IPS DF 4.7 (cell line): ENCODE measurements around the gene FGFBP2.

Experiments
- DNase-seq: peaks from one replicate; pipeline ENCODE4 v3.0.0-alpha.2; 2013; ENCODE audit warnings: low spot score; ENCODE audit errors: extremely low read depth

FGFBP2 gene, protein sequence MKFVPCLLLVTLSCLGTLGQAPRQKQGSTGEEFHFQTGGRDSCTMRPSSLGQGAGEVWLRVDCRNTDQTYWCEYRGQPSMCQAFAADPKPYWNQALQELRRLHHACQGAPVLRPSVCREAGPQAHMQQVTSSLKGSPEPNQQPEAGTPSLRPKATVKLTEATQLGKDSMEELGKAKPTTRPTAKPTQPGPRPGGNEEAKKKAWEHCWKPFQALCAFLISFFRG

DNA sequence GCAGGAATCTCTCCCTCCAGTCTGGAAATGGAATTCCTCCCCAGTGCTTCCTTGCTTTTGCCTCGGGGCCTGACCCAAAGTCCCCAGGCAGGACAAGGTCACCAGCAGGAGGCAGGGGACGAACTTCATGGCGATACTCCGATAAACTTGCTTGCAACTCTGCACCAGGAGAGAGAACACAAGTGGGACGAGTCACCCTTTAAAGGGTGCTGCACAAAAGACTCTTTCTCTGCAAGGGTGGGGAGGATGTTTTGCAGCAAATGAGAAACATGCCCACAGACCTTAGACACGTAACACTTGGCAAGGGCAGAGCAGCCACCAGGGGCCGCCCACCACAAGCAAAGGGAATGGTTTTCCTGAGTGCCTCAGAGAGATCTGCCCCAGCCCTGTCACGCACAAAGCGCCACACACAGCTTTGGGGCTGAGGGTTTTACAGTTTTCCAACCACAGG, at the start of gene FGFBP2:
FGFBP2 (minus strand) TSS at position 175 of the 451 bp plus-strand sequence; CDS start at position 129, 46 bp downstream.
- no peak for DNase-seq

DNA sequence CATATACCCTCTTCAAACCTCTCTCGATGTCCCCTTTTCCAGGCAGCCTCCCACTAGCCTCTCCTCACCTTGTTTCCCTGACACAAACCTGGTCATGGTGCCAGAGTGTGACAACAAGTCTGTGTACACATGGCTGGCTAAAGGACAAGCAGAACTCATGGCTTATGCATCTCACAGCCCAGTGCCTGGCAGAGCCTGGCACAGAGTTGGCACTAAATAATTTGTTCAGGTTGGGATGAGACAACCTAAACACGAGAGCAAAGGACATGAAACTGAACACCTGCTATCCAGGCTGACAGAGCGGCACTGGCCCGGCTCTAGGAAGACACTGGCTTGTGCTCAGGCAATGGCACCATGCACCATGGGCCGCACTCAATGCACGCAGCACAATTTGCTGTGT, 48.2 kb upstream of the FGFBP2 start:
- no peak for DNase-seq

DNA sequence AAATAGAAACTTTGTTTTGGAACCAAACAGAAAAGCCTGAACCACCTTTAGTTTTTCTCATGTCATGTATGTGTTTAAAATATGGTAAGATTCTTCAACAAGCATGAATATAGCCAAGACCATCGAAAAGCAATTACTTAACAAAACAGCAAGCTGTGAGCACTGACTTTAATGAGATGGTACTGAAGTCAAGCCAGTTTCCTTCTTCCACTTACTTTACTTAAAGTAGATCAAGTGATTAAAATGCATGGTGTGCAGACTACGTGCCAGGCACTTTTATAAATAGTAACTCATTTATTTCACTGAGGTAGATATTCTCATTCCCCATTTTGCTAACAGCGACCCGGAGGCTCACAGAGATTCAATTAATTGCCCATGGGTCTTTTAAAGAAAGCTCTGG, 46.2 kb upstream of the FGFBP2 start:
- no peak for DNase-seq

DNA sequence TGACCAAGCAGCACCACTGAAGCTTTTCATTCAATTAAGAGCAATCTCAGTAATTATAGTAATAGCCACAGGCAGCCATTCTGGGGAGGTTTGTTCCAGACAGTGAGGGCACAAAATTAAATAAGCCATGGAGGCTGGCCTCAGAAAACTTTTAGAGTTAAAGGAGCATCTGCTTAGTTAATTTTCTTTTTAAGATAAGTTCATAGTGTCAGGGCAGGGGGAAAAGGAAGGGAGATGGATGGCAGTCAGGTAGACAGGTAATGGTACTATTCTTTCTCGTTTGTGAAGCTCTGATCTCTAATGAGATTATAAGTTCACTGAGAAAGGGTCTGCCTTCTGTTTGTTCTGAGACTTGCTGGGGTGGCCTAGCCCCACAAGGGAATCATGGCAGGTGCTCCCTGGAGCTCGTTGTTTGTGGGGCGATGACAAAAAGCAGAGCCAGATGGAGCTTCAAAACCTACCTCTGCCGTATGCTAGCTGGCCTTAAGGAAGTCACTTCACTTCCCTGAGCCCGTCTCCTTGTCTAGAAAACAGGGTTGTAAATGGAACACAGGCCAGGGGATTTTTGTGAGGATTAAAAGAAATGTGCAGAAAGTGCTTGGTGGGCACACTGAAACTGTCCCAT, 44.6 kb upstream of the FGFBP2 start:
- no peak for DNase-seq

DNA sequence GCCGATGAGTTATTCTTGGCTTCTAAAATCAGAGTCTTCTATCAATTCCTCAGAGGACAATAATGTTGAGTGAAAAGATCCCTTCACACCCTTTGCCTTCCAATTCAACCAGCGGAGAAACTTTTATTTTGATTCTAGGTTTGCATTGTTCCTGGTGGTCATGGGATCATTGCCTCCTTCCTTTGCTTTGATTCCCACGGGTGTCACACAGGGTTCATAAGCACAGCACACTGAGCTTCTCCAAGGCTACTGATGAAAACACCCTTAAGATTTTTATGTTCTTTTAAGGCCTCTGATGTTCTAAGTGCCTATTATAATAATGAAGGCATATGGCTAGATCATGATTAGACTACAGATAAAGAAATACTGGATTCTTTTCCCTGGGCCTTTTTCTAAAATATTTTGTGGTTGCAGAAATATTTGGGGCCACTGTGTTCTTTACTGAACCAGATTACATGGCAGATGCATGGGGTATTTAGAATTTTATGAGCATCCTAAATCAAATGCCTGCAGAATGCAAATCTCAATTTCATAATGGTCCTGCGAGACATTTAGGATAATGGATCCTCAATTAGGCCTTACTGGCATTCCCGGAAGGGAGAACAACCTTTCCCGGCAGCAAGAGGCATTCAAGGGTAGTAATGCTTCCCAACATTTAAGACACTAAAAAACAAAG, 43.9 kb upstream of the FGFBP2 start:
- no peak for DNase-seq

DNA sequence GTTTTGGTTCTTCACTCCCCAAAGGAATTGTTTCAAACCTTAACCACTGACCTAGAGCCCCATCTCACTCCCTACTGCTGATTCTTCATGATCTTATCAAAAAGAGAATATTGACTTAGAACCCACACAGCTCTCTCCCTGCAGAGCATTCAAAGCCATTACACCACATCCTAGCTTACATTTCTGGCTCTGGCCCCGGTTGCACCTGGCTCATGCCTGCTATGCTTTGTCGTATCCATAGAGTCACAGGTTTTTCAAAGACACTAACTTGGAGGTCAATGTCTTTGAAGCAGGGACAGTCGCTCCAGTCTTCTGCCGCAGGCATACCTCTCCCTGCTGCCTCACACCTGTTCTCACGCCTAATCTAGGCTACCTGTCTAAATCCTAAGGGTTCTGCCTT, 42.7 kb upstream of the FGFBP2 start:
- no peak for DNase-seq

DNA sequence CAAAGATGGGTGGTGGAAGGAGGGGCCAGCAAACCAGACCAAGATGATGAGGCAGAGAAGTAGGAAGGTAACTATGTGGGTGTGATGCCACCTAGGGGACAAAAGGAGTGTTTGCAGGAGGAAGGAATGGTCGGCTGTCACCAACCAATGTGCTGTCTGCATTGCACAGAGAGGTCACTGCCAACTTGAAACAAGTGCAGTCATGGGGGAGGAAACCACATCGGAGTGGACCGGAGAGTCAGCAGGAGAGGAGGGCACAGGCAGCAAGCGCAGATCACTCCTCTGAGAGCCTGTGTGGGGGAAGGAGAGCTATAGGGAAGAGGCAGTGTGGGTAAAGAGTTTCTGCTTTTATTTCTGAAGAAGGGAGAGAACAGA, 38.5 kb upstream of the FGFBP2 start:
- peak; percentile 74 for DNase-seq

DNA sequence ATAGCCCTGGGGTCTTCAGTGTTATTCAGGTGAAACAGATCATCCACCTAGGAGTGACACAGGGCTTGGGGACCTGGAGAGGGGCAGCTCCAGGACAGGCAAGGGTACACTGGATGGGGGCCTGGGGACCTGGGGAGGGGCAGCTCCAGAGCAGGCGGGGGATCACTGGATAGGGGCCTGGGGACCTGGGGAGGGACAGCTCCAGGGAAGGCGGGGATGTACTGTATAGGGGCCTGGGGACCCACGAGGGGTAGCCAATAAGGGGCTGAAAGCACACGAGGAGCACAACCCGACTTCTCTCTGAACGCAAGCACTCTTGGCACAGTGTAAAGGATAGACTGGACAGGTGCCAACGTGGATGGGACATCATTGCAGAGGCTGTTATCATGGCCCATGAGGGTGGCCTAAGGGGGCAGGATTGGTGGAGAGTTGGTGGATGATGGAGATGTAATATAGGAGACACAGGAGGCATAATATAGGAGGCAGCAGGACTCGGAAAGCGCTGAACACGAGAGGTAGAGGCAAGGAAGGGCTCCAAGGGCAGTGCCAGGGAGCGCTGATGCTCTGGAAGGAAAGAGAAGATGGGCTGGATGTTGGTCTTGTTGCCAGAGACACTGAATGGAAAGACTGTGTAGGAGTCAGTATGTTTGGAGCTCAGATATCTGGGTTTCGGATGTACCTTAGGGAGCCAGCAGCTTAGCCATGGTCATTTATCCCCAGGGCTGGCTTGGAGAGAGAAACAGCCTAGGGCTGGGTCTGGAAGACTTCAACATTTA, 37.9 kb upstream of the FGFBP2 start:
- no peak for DNase-seq

DNA sequence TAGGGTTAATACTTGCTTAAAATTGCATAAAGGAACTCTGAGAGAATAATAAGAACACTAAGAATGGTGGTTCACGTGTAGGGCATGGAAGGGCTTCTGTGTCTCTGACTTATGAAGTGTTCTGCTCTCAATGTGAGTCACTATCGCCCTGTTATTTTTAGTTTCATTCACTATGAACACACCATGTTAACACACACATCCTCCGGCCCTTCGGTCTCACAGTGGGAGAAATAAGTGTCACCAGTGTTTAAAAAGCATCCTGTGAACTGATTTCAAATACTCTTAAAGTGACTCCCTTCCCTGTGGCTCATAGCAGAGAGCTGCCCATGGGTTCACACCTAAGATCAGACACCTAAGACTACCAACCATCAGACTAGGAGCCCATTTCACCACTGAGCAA, 33.8 kb upstream of the FGFBP2 start:
- no peak for DNase-seq

DNA sequence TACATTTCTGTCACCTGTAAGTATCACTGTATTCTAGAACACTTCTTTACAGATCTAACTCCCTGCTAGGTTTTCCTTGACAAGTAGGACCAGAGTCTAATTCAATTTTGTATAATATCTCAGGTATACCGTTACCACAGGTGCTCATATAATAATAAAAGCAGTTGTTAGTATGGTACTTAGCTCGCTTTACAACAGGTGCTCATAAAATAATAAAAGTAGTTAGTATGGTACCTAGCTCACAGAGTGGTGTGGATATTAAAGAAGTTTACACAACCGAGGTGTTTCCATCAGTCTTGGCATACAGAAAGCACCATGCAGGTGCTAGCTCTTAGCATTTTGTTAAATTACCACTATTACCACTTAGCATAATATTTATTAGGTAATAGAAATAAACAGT, 32.9 kb upstream of the FGFBP2 start:
- no peak for DNase-seq

DNA sequence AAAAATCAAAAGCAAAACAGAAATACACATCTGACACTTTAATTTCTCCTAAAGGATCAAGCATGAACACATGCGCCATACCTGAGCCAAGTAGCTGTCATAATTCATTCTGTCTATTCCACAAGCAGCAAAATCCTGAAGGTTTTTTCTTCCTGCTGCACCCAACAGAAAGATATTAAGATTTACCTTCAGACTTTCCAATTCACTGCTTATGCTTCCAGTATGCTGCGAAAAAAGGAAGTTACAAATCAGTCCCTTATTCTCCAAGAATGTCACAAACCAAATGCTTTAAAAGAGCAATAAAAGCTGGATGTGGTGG, 29.2 kb upstream of the FGFBP2 start:
- no peak for DNase-seq

DNA sequence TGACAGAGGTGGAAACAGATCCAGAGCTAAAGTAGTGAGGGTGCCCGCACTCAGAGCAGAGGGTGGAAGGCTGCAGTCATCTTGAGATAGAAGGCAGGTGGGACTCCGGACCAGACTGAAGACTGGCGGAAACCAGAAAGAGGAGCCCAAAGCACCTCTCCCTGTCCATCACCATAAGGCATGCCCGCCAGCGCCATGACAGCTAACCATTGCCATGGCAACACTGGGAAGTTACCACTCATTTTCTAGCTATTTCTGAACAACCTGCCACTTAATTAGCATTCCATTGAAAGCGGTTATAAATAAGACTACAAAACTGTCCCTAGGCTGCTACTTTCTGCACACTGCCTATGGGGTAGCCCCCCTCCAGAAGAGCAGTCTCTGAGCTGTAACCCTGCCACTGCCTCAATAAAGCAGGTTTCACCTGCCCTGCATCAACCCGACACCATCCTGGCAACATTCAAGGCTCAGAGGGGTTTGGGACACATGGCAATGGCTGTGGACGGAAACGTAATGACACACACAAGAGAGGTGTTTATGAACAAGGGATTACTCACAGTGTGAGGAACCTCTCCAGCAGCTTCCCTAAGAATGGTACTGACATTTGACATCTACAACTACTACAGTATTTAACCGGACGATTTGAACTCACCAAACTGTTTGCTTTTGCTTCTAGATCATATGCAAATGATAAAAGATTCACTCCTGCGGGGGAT, 27.8 kb upstream of the FGFBP2 start:
- DNase-seq, result no peak

DNA sequence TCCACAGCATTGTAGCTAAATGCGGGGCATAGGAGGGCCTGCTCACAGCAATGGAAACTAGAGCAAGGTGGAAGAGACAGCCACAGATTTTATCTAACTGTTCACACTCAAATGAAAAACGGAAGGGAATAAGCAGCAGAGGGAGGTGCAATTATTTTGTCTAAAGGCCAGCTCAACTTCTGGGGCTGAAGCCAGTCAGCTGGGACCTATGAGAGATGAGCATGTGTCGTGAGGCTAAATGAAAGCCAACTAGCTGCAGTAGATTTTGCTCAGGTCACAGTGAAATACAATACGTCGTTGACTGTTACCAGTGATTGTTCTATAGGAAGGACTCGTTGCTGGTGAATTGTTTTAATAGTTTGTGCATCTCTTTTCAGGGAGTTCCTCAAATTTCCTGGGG, 26.4 kb upstream of the FGFBP2 start:
- DNase-seq, result no peak

DNA sequence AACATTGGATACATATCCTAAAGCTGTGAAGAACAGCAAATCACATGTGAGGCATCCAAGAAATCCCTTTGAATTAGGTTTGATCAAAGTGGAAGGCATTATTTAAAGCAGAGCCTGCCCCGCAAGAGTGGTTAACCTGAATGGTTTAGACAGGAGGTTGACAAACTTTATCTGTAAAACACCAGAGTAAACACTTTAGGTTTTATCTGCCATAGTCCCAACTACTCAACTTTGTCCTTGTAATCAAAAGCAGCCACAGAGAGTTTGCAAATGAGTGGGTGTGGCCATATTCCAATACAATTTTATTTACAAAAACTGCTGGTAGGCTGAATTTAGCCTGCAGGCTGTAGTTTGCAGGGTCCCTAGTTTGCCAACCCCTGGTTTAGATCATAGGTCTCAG, 25.2 kb upstream of the FGFBP2 start:
- no peak for DNase-seq

DNA sequence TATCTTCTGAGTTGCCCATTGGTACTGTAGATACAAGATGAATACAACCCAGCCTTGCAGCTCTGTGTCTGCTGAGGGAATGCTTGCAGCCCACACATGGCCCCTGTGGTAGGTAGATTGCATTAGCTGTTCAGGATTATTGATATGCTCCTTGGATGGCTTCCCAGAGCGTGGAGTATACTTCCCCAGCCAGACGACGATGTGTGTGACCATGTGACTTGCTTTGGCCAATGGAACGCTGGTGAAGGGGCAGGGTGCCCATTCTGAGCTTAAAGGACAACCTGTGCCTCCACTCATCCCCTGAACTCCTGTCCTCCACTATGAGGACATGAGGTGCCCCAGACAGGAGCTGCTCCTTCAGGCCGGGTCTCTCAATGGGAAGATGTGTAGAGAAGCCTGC, 23.9 kb upstream of the FGFBP2 start:
- DNase-seq, result no peak

DNA sequence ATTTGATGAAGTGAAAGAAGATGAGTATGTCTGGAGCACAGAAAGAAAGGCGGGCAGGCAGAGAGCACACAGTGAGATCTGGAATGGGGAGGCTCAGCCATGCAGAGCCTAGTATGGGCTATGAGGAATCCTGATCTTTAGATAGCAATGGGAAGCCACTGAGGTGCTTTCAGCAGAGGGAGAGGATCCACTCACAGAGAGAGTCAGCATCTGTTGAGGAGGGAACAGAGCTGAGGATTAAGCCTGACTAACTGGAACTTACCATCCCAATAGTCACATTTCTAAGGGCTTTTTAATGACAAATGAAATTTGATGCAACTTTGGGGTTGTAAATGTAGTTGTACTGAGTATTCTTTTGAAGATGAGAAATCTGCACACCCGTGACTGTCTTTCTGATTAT, 20.6 kb upstream of the FGFBP2 start:
- DNase-seq, result no peak

DNA sequence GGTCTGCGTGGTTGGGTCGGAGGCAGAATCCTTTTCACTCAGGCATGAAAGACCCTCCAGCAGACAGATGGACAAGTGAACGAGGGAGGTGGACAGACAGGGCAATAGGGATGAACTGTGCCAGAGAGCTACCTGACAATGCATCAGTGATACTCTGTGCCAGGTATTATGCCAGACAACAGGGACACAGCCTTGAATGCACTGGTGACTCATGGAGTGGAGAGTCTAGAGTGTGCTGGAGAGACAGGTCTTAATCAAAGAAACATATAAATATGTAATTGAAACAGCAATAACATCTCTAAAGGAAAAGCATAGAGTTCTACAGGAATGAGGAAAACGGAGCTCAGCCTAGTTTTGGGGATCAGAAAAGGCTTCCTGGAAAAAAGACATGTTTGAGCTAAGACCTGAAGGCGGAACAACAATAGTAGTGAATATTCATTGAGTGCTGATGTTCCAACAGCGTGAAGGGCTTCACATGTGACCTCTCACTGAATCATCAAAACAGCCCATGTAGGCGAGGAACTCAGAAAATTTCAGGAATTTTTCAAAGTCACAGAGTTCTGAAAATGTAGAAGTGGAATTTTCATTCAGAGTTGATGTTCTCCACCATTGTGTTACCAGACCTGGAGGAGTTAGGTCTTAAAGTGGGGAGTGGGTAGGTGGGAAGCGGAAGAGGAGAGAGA, 20.0 kb upstream of the FGFBP2 start:
- DNase-seq, result no peak

DNA sequence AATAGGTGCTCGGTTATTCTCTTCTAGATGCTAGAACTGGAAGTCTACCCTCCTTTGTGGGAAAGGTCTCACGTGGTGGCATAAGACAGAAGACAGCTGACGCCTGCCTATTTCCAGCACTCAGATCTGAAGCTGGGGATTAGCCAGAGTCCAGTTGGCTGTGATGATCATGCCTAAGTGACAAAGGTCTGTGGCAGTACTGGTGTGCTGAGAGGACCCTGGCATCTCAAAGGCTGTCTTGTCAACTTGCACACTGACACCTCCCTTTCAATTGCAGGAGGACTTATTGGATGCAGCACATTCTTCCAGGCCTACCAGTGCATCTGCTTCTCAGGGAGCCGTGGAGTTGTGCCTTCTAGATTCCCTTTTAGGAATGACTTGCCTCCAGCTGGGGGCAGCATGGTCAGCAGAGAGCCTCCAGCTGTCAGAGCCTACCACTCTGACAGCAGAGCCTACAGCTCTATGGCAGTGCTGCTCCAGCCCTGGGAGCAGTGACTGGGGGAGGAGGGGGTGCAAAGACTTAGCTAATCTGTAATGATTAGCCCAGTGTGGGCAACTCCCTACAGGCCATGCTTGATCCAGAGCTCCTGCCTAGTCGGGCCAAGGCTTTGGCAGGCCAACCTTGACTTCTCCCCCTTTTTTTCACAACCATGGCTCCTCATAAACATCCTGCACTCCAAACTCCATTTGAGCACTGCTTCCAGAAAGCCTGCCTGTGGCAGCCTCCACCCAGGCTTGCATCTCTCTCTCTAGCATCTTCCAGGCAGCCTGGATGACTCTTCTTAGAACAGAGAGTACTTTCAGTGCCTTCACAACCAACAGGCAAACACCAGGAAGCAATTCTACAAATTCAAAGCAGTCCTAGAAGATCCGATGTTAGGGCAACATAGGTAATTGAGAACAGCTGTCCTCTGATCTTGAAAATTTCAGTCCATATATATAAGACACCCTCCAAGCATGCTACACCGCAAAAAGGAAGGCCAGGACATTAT, 13.8 kb upstream of the FGFBP2 start:
- DNase-seq, result no peak

DNA sequence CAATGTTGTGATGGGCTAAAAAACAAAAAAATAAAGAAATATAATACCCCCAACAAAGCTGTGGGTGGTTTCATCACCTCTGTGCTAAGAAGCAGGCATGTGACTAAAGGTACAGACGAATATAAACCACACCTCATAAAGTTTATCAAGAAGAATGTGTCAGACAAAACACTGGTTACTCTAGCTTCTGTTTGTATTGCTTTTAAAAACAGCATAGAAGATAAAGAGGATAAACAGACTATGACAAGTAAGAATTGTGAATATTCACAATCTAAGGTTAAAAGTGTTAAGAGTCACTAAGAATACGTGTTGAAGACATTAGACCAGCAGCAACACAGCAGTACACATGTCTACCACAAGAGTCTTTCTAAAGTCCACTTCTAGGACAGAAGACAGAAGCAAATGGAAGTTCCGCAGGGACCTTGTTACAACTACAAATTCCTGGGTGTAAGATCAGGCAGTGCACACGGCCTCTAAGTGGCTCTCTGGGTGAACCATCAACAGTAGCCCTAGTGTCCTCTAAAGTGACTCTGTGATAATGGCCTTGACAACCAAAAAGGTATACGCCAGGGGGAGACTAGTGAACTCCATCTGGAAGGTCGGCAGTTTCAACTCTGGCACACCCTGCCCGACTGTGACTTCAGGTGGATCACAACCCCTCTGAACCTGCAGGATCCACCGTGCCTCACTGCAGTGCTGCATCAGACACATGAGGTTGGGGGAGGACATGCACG, 8.3 kb upstream of the FGFBP2 start:
- no peak for DNase-seq
